ENCODE measurements around the gene ST3GAL4.
A peak's percentile ranks its signal among the peaks of the same experiment; 100 is the strongest.

Gene ST3GAL4

DNA sequence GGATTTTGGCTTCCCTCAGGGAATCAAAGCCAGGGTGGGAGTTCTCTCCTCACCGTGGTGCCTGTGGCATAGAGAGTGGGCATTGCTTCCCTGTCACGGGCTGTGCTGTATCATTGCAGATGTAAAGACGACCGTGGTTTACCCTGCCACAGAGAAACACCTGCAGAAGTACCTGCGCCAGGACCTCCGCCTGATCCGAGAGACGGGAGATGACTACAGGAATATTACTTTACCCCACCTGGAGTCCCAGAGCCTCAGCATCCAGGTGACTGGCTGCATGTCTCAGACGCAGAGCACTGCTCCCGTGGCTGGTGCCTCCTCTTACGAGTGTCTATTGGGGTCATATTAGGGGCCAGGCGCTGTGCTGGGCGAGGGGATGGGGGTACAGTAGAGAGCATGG, 24.2 kb upstream of the ST3GAL4 start:
- no peak for DNase-seq (ENCODE audit: low read depth)

DNA sequence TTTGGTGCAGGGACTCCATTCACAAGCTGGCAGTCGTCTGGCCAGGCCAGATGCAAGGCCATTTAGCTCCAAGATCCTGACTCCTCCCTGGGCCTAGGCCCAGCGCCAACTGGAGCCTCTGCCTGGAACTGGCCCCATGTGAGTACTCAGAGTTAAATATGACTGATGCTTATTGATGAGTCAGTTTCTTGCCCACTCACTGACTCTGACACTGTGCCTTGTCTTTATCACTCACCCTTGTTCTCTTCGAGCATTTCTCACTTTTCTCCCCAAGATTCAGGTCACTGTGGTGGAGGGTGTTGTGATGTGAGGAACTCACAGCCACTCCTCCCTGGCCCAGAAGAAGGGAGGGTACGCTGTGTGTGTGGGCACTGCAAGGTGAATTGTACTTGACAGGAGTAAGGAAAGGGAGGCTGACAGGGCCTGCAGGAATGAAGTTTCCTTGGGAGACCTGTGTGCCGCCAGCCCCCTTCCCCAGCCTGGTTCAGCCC, 23.2 kb upstream of the ST3GAL4 start:
- no peak for DNase-seq (ENCODE audit: low read depth)

DNA sequence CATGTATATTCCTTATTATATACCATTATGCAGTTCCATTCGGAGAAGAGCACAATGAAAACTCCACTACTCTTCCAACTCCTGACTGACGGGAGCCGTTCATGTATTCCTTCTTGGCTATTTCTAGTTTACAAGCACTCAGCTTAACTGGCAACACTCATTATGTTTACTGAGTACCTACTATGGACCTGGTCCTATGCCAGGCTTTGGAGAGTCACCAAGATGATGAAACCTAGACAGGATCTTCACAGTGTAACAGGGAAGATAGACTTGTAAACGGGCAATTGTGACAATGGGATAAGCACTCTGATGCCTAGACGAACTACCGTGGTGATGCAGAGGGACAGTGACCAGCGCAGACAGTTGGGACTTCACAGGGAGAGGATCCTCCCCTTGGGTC, 22.3 kb upstream of the ST3GAL4 start:
- no peak for DNase-seq (ENCODE audit: low read depth)

DNA sequence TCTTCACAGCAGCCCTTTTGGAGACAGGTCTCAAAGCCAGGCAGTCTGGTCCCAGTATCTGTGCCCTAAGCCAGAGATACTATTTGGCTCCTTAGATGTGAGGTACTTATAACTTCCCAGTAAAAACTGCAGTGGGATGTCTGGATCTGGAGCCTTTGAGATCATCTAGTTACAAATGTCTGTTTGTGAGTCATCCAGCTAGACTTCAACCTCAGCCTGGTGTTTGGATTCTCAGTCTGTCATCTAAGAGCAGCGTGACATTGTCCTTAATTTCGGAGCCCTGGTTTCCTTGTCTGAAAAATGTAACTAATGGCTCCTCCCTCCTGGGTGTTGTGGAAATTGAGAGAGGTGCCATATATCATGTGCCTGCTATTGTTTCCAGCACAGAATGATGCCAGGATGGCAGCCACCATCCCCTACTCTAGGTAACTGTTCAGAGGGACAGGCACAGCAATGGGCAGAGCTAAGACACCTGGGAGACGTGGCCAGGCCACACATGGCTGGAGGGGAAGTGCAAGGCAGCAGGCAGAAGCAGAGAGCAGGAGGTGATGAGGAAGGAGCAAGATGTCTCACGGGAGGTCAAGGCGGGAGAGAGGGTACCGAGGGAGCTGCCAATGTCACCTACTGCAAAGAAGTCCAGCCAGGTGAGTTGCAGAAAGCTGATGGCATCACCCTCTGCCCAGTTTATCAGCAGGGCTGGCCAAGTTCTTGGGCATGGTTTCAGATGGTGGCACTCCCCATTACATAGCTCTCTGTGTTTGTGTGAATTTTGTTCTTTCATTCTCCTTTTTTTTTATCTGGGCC, 20.6 kb upstream of the ST3GAL4 start:
- no peak for DNase-seq (ENCODE audit: low read depth)

DNA sequence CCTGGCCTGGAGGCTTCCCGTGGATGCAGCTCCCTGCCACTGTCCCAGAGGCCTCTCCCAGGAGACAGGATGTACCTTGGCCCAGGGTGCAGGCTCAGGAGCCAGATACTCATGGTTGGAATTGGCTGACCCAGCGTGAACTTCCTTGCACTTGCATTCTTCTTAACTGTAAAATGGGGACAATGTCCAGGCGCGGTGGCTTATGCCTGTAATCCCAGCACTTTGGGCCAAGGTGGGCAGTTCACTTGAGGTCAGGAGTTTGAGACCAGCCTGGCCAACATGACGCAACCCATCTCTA, 20.1 kb upstream of the ST3GAL4 start:
- no peak for DNase-seq (ENCODE audit: low read depth)

DNA sequence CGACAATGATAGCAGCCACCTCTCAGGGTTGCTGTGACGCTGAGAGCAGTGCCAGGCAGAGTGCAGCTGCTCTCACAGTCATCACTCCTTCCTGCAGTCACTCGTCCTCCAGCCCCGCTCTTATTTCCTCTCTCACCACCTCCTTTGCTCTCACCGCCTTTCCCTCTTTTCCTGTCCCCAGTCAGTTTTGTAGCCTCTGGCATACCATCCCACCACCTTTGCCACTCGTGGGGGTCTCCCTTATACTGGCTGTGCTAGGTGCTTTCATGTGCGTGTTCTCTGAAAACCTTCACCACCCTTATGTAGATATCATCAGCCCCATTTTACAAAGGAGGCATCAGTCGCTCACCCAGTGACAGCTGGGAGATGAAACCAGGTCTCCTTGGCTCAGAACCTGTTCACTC, 19.3 kb upstream of the ST3GAL4 start:
- no peak for DNase-seq (ENCODE audit: low read depth)

DNA sequence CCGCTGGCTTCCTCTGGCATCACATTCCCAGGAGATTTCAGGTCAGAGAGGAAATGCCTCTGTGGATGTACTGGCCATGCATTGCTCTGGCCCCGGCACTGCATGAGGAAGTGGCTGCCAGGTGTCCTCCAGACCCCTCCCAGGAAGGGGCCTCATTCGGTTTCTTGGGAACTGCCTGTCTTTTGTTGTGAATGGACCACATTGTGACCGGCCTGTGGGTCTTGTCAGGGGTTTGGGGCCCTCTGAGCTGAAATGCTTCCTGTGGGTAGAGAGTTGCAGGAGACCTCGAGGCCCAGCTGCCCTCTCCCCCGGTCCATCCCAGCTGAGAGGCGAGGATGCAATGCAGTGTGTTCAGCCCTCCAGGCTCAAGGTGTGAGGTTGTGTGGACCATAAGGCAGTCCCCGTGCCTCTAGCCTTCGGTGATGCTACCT, 18.8 kb upstream of the ST3GAL4 start:
- DNase-seq (ENCODE audit: low read depth), result no peak

DNA sequence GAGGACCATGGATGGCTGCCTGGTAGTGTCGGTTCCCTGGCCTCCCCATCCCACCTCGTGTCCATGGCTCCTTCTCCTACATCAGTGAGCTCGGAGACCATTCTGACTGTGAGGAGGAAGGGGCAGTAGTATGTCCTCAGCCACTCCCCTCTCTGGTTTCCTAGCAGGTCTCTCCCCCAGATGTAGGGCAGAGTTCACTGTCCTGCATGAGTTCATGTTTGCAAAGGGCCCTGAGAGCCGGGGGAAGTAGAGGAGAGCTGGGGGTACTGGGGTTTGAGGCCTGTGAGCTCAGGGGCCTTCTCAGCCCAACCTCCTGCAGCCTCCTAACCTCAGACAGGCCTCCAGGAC, 18.4 kb upstream of the ST3GAL4 start:
- DNase-seq (ENCODE audit: low read depth), result no peak

DNA sequence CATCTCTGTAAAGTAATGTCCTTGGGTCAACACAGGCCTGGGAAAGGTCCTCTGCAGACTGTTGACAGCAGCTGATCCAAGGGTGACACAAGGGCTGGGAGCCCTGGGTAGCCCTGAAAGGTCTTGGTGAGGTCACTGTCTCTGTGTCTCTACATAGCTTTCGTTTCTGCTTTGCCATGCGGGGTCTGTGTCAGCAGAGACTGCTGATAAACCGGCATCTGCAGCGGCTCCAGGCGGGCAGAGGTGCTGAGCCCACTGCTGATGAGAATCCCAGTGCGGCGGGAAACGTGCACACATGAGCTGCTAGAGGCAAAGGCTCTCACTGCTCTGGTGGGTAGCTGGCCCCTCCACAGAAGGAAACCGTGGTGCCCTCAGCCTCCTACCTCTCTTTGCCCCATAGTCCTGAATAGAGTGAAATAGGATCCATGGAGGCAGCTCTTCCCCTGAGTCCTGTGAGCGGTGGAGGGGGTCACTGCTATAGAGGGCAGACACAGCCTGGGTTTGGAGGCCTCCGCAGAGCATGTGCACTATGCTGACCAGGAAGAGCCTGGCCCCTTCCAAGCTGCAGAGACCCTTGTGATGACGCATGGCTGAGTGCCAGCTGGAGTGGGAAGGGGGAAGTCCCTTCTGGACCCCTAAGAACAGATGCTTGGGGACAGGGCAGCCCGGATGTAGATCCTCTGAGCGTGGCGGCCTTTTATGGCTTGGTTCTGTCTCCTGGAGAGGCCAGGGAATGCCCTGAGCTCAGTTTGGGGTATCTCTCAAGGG, 17.8 kb upstream of the ST3GAL4 start:
- DNase-seq (ENCODE audit: low read depth), result no peak

DNA sequence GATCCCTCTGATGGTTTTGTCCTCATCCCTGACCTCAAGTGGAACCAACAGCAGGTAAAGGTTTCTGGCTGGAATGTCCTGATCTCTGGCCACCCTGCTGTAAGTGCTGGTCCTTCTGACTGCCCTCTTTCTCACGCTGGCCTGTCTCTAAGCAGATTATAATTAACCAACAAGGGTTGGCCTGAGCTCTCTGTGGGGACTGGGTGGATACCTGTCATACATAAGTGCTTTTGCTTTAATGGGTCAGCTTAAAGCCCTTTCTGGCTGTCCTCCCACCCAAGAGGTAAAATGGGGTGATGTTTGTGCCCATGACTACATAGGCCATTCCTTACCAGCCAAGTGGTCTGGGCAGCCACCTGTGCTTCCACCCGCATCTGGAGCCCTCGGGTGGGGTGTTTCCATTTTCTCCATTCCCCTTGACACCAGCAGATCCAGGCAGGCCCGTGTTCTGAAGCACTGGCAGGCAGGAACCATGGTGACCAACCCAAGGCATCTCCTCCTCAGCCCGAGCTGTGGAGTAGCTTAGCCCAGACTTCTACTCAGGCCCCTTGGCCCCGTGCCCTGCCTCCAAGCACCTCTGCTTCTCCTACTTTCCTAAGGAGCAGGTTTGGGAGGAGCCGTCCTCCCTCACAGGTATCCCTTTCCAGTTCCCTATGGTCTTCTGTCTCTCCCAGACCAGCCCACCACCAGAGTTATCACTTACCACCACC, 17.0 kb upstream of the ST3GAL4 start:
- DNase-seq (ENCODE audit: low read depth), result no peak

DNA sequence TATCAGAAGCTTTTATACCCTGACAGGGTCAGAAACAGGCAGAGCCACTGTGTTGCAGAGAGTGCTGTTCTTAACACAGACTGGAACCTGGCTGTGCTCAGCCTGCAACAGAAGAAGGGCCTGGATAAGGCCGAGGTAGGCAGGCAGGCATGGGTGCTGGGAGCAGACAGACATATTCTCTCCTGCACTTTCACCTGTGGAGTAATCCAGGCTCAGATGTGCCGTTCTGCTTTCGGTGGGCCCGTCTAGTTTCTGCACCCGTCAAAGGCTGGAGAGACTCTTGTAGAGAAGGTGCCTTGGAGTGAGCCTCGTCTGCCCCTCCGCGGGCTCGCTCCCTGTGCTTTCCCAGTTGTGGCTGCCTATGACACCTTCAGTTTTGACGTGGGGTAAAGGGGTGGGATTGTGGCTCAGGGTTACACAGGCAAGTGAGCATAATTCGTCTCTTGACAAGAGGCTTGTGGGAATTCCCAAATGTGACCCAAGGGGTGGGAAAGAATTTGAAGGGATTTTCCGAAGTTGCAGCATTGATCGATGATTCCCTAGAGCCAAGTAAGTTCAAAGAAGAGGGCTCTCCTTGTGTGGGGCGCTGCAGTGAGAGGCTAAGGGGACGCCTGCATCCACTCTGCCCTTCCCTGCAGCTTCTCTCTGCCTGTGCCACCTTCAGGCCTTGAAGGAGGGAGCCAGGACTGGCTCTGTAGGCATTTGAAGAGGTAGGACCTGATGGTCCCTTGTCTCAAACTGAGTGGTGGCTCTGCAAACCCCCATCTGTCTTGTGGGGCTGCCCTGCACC, 16.2 kb upstream of the ST3GAL4 start:
- DNase-seq (ENCODE audit: low read depth), result no peak

DNA sequence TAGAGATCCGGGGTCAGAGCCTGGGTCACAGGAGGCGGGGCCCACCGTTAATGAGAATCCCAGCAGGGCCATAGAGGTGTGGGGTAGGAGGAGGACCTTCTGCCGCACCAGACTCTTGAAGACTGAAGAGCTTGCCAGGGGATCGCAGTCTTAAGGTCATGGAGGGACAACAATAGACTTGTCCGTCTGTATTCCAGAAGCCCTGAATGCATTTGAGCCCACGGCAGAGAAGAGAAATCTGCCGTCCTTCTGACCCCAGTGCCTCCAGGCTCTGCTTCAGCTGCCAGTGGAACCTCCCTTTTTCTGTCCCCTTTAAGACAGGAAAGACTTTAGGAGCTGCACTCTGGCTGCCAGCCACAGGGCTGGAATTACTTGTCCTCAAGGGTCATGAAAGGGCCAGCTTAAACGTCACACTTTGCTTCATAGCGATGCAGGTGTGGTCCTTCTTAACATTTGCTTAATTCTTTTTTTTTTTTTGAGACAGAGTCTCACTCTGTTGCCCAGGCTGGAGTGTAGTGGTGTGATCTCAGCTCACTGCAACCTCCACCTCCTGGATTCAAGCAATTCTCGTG, 15.5 kb upstream of the ST3GAL4 start:
- DNase-seq (ENCODE audit: low read depth), result no peak

DNA sequence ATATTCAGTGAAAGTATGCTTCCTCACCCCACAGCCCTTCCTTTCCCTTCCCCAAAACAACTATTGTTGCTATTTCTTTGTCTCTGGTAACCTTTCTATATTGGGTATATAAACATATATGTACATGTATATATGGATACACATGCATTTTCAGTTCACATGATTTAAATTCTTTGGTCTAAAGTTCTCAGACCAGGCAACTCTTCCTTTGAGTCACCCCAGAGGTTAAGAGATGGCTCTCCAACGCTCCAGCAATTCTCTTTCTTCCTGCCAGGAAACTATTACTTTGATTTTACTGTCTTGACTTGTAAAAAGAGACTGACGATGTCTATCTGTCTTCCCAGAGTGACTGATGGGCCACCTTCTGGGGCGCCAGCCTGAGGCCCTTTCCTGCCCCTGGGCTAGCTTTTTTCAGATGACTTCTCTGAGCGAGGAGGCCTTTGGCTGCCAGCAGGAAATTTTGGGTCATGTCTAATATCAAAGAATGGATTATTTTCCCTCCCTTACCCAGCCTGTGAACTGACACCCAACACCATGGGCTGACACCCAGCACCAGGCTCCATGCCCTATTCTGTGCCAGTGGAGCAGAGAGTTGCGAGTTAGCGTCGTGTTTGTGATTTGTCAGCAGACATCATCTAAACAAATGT, 14.4 kb upstream of the ST3GAL4 start:
- no peak for DNase-seq (ENCODE audit: low read depth)

DNA sequence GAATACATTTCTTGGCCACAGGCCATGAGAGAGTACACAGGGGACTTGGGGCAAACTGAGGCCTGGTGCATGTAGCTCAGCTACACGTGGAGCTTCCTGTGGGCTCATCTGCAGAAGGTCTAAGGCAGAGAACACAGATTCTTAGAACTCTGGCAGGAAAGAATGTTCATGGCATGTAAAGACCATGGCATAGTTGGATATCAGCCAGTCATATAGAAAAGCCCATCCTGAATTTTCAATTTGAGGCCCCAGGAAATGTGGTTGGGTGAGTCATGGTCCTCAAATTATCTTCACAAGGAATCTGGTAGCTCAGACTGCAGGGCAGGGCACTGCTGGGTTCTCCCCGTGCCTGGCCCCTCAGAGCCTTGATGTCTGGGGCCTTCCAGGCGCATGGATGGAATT, 13.7 kb upstream of the ST3GAL4 start:
- DNase-seq (ENCODE audit: low read depth), result peak; percentile 69

DNA sequence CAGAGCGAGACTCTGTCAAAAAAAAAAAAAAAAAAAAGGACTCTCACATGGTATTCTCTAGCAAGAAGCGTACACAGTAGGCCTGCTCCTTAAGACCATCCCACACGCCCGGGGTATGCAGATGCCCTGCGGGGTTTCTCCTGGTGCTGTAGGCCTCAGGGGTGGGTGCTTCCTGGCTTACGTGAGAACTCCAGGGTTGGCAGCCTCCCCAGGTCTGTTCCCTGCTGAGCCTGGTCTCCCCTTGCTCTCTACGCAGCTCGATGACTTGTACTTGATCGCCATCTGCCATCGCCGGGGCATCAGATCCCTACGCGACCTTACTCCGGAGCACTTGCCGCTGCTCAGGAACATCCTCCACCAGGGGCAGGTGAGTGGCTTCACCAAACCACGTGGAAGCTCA, 12.4 kb upstream of the ST3GAL4 start:
- DNase-seq (ENCODE audit: low read depth), result no peak

DNA sequence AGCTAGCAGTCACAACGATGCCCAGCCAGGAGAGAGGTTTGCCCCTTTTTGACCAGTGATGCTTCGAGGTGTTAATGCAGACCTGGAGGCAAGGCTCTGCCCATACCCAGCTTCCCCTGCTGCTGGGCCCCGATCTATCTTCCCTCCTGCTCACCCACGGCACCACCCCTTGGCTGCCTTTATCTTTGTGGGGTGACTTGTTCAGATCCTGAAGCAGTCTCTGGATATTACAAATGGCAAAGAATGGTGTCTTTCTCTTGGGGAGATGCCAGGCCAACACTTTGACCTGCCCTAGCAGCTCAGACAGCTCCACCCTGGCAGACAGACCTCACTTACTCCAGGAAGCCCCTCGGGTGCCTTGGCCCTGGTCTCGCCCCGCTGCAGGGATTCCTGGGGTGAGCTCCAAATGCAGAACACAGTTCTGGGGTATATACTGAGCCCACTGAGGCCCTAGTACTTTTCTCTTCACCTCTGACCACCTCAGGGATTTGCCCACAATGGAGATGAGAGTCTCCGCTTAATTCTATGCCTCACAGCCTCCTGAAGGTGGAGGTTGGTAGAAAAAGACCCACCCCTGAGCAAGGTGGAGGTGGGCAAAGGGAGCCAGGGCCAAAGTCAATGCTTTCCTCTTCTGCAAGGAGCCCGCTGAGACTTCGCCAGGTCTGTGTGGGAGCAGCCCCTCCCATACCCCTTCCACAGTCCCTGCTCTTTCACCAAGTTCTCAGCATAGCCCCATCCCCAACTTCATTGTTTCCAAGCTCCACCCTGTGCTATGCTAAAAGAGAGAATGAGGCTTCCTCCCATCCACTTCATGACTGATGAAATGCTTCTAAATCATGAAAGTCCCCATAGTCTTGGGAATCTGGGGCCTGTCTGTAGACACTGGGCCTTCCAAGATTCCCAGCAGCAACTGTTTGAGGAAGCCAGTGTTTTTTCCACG, 11.1 kb upstream of the ST3GAL4 start:
- no peak for DNase-seq (ENCODE audit: low read depth)

DNA sequence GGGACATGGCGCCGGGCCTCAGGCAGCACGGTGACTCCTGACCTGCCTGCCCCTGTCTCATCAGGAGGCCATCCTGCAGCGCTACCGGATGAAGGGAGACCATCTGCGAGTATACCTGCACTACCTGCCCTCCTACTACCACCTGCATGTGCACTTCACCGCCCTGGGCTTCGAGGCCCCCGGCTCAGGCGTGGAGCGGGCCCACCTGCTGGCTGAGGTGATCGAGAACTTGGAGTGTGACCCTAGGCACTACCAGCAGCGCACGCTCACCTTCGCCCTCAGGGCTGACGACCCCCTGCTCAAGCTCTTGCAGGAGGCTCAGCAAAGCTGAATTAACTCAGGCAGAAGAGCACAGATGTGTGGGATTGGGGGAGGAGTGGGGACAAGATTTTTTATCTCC, 10.2 kb upstream of the ST3GAL4 start:
- no peak for DNase-seq (ENCODE audit: low read depth)

DNA sequence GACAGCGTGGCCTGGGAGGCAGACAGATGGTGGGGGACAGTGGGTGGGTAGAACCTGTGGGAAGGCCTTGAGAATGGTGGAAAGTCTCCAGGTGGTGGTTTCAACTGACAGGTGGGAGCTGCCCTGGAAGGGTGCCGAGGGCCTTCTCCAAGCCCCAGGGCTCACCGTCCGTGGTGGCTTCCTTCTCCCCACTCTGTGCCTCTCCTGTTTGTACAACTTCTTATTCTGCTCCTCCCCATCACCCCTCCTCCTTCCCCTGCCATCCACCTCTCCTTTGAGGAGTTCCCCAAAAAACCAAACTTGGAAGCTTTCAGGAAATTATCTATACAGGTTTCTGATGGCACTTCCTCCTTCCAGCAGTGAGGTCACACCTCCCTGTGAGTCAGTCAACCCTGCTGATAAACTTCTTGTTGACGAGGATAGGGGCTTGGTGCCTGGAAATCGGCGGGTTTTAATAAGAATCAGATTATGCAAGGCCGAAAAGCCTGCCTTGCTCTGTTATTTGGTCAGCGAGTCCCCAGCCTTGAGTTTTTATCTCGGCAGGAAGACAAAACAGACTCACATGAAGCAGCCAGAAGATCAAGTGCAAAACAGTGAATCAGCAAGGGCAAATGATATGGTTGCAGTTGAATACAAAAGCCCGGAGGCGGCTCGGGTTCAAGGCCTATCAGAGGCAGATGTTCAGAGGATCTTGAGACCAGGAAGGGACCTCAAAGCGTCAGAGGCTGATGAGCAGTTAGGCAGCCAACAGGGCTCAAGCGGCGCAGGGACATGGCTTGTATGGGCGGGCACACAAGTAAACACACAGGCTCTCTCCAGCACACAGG, 9.5 kb upstream of the ST3GAL4 start:
- DNase-seq (ENCODE audit: low read depth), result no peak

DNA sequence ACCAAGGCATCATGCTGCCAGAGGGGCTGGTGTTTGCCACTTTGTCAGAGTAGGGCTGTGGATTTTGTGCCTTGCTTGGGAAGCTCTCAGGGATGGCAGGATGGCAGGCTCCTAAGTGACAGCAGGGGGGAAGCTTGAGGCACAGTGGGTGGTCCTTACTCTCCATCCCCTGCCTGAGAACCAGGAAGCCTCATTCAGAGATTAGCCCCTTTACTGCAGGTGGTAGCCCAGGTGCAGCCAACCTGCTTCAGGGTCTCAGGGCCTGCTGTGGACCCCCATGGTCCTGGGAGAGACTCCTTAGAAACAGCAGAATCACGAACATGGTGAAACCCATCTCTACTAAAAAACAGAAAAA, 8.9 kb upstream of the ST3GAL4 start:
- DNase-seq (ENCODE audit: low read depth), result no peak
